Central memory CD4-positive, alpha-beta T cell (primary cell): Measurements from ENCODE around the gene SGCA.

Experiments used
- DNase-seq: peaks from one replicate; pipeline ENCODE4 v3.0.0; 2022

The SGCA gene

GRCh38 chr17:50167371-50167770 lies 1.6 kb downstream of the SGCA start:
- no peak for DNase-seq

- no peak for DNase-seq
These were observed 2.5 kb downstream of the SGCA start for GRCh38 chr17:50168319-50168718.

GRCh38 chr17:50169121-50169764 lies 3.4 kb downstream of the SGCA start:
- DNase-seq = peak; percentile 69

- no peak for DNase-seq
These were observed 4.2 kb downstream of the SGCA start for GRCh38 chr17:50169881-50170459.

- no peak for DNase-seq
These were observed 5.0 kb downstream of the SGCA start for GRCh38 chr17:50170662-50171370.

- DNase-seq = no peak
These were observed 5.7 kb downstream of the SGCA start for GRCh38 chr17:50171371-50172071.

- DNase-seq = no peak
These were observed 6.3 kb downstream of the SGCA start for GRCh38 chr17:50172130-50172529.

- DNase-seq = no peak
These were observed 7.1 kb downstream of the SGCA start for GRCh38 chr17:50172936-50173334.

GRCh38 chr17:50173335-50173941 lies 7.6 kb downstream of the SGCA start:
- no peak for DNase-seq

GRCh38 chr17:50174444-50174843 lies 8.6 kb downstream of the SGCA start:
- no peak for DNase-seq

- DNase-seq = no peak
These were observed 9.4 kb downstream of the SGCA start for GRCh38 chr17:50175035-50175807.

GRCh38 chr17:50176559-50177357 lies 11.0 kb downstream of the SGCA start:
- no peak for DNase-seq

GRCh38 chr17:50177476-50177875 lies 11.7 kb downstream of the SGCA start:
- no peak for DNase-seq

GRCh38 chr17:50177983-50178834 lies 12.4 kb downstream of the SGCA start:
- peak; percentile 56 for DNase-seq

GRCh38 chr17:50180111-50180510 lies 14.3 kb downstream of the SGCA start:
- DNase-seq = no peak

- no peak for DNase-seq
These were observed 14.8 kb downstream of the SGCA start for GRCh38 chr17:50180620-50181019.

GRCh38 chr17:50181144-50181543 lies 15.3 kb downstream of the SGCA start:
- DNase-seq = no peak

- DNase-seq = no peak
These were observed 16.1 kb downstream of the SGCA start for GRCh38 chr17:50181591-50182560.

- no peak for DNase-seq
These were observed 17.1 kb downstream of the SGCA start for GRCh38 chr17:50182783-50183420.
